HepG2 (cell line): ENCODE results near the gene CCDC38. TPM values are rescaled to one million over a fixed set of nuclear protein-coding genes. Genes with fewer than 3 reads are reported as not detected.

Source experiments
- AFF4 ChIP-seq: sonication (generic); formaldehyde crosslinking; IDR thresholded peaks from 2 replicates; pipeline ENCODE4 v1.4.0; 2020; ENCODE audit warnings: missing genetic modification reagents
- HNF4A ChIP-seq: sonication (generic); formaldehyde crosslinking; IDR thresholded peaks from 2 replicates; pipeline ENCODE4 v1.4.0; 2020; ENCODE audit warnings: missing genetic modification reagents
- NR0B2 ChIP-seq: sonication (generic); formaldehyde crosslinking; IDR thresholded peaks from 2 replicates; pipeline ENCODE4 v1.4.0; 2020; ENCODE audit warnings: mild to moderate bottlenecking, missing genetic modification reagents
- ONECUT2 ChIP-seq: sonication (generic); formaldehyde crosslinking; IDR thresholded peaks from 2 replicates; pipeline ENCODE4 v1.4.0; 2020; ENCODE audit warnings: missing genetic modification reagents
- POLR2A ChIP-seq, 2 experiments: IDR thresholded peaks; 2 replicates each; pipeline ENCODE4 v1.6.1; 2011; ENCODE audit warnings: low read depth in 2 of 2, low read length in 2 of 2, mild to moderate bottlenecking in 1 of 2, moderate library complexity in 1 of 2; ENCODE audit not compliant: insufficient read depth in 1 of 2
- USF2 ChIP-seq, 2 experiments: sonication (generic) in 1 of 2; formaldehyde crosslinking in 1 of 2; IDR thresholded peaks; 2 replicates each; pipeline versions ENCODE4 v1.5.1 to v1.6.1; 2011 to 2020; ENCODE audit warnings: borderline replicate concordance in 1 of 2, low read depth in 1 of 2, low read length in 1 of 2, mild to moderate bottlenecking in 1 of 2, missing genetic modification reagents in 1 of 2, moderate library complexity in 1 of 2
- ZNF143 ChIP-seq: sonication (generic); formaldehyde crosslinking; IDR thresholded peaks from 2 replicates; pipeline ENCODE4 v1.4.0; 2020; ENCODE audit warnings: missing genetic modification reagents
- ZNF646 ChIP-seq: sonication (generic); formaldehyde crosslinking; IDR thresholded peaks from 2 replicates; pipeline ENCODE4 v1.9.0; 2021; ENCODE audit warnings: mild to moderate bottlenecking, missing genetic modification reagents
- polyA plus RNA-seq, 8 experiments: library from polyadenylated mRNA; depleted of rRNA in 3 of 8; stranded (reverse) in 7 of 8; unstranded in 1 of 8; fragments of >200 nt; fragmentation: Illumina TruSeq in 4 of 8; extraction: Trizol in 4 of 8; gene quantifications; 2 replicates each; pipeline versions ENCODE4 v1.2.1 to v1.2.3, GENCODE V29; 2011 to 2016; ENCODE audit warnings: low read depth in 4 of 8, missing spikeins in 1 of 8, mixed read lengths in 1 of 8; ENCODE audit not compliant: insufficient read depth in 1 of 8
- total RNA-seq, 5 experiments: library from RNA; depleted of rRNA; stranded (reverse); fragments of >200 nt; fragmentation: Illumina TruSeq; extraction: Trizol; gene quantifications; 2 replicates each; pipeline ENCODE4 v1.2.3, GENCODE V29; 2016; ENCODE audit warnings: low read depth in 1 of 5

The CCDC38 gene
- total and polyA plus RNA-seq, 2 of the 13 experiments (the other 11 are each of a cell fraction or from before 2014, with no cell fraction given): 0.24 to 0.32 TPM

GRCh38 chr12:95859947-95860850 lies 82.2 kb downstream of the CCDC38 start (continued):
- TF ChIP-seq ZNF646: no peak
- TF ChIP-seq AFF4 (CRISPR knock-in tag): 0 out of 2 replicates have a peak, but pooled peaks have one; percentile 15
- TF ChIP-seq ONECUT2 (CRISPR knock-in tag): no peak
- TF ChIP-seq HNF4A: no peak
- TF ChIP-seq POLR2A (IDR thresholded peaks at IDR 0.05; ENCODE audit: insufficient read depth in 1 of 2, low read depth in 2 of 2, low read length in 2 of 2): no peak
- TF ChIP-seq USF2 (IDR thresholded peaks at IDR 0.05; ENCODE audit: low read depth, low read length): no peak
- no peak for TF ChIP-seq USF2 (CRISPR knock-in tag; IDR thresholded peaks at IDR 0.05; ENCODE audit: borderline replicate concordance)
- no peak for TF ChIP-seq ZNF143
- no peak for TF ChIP-seq NR0B2
- TF ChIP-seq, all 625 proteins: peak for 6
